Measurements from ENCODE around the gene CCR7.

GRCh38 chr17:40607641-40608040 is 42.4 kb upstream of the CCR7 start:
- no peak for TF ChIP-seq CTCF (IDR thresholded peaks at IDR 0.05 in 4 of 5, conservative IDR thresholded peaks at IDR 0.05 in 1 of 5)
- no peak for TF ChIP-seq POLR2A (IDR thresholded peaks at IDR 0.05)

All from gastrocnemius medialis (tissue), 4 donors.